Measurements from ENCODE around the gene PCIF1. TPM values are rescaled to one million over a fixed set of nuclear protein-coding genes. Genes with fewer than 3 reads are reported as not detected.

The PCIF1 gene
- total RNA-seq, 1 experiment from 2014 or later = 18.4 TPM

DNA sequence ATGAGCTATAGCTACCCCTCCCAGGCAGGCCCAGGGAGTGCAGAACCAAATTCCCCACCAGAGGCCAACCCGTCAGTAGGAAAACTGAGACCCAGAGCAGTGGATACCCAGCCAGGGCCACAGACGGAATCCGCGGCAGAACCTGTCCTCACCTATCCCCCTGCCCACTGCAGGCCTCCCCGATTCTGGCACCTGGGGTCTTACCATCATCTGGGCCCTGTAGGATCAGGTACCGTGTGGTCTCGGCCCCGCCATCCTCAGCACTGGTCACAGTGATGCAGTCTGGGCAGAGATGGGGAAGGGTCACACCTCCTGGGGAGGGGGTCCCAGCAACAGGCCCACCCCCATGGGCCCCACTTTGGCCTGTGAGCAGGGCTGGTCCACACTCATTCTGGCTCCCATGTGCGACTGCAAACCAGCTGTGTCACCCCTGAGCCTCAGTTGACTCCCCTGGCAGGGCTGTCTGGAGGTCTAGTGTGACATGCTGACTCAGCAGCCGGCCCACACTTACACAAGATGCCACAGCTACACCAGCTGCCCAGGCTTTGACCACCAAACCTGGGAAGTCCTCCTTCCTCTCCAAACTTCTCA, 33.7 kb downstream of the PCIF1 start:
- H4K20me1 ChIP-seq (ENCODE audit: low read length) = 0 out of 2 replicates have a peak, but pooled peaks cover 6% of the 10 kb centered on the region
- H3K79me2 ChIP-seq (ENCODE audit: low read length) = peaks cover 36% of the 10 kb centered on the region
- H3K4me3 ChIP-seq (ENCODE audit: low read length) = no peak overlapping the region
- ATAC-seq (no peak), DNase-seq (no peak)
- H3K9me2 ChIP-seq (replicated peaks; ENCODE audit: low read length) = no peaks in the 10 kb centered on the region
- H3K4me2 ChIP-seq (ENCODE audit: low read length) = no peak overlapping the region
- H3K9me3 ChIP-seq (ENCODE audit: low read length) = no peaks in the 10 kb centered on the region
- no peak for TF ChIP-seq EZH2phosphoT487 (IDR thresholded peaks at IDR 0.05; ENCODE audit: borderline replicate concordance, low read length)
- peaks cover 50% of the 10 kb centered on the region for H3K36me3 ChIP-seq (ENCODE audit: low read depth, low read length)
- POLR2A ChIA-PET (ENCODE audit: unreplicated experiment) = no interaction called here
- intact Hi-C loops (cut with micrococcal nuclease) = no loop called here
- H3K9ac ChIP-seq (ENCODE audit: low read length) = no peak overlapping the region
- H3K27me3 ChIP-seq (ENCODE audit: low read length) = no peaks in the 10 kb centered on the region
- peaks cover 23% of the 10 kb centered on the region for H3K4me1 ChIP-seq (ENCODE audit: insufficient read depth, low read length)
- CTCF ChIA-PET = interaction anchor here (0.5 to 0.9 kb wide), 2 partner anchors 160 to 172 kb away, joined by 3 to 5 read pairs; no protein-coding TSS in a partner anchor
- BruUV-seq (replicated peaks) = no TSS peak
- no peaks in the 10 kb centered on the region for H3F3A ChIP-seq (ENCODE audit: low read length, unreplicated experiment)
- H3K27ac ChIP-seq (ENCODE audit: low read length) = no peak overlapping the region
- no peak overlapping the region for H2AFZ ChIP-seq (ENCODE audit: low read length)

DNA sequence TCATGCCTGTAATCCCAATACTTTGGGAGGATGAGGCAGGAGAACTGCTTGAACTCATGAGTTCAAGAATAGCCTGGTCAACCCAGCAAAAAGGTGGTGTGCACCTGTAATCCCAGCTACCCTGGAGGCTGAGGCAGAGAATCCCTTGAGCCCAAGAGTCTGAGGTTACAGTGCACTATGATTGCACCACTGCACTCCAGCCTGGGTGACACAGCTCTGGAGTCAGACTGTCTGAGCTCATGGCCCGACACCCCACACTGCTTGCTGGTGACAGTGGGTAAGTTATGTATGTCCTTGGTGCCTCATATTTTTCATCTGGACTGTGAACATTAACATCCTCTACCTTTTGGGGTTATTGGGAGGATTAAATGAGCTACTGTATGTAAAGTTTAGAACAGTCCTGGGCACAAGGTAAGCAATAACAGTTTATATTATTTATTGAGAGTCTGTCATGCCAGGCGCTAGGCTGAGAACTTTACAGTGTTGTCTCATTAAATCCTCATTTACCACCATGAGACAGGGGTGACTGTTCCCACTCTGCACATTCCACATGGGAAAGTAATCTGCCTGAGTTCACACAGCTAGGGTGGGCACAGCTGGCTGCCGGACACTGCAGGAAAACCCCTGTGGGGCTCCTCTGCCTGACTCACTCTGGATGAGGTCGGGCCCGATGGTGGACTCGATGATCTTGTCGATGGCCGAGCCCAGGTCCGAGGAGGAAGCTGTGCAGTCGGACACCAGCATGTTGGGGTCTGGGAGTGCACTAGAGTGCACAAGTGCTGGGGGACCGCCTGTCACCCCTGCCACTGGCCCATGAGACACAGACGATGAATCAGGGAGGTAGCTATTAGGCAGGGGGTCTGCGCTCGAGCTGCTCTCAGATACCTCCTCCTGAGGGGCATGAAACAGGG, 34.6 kb downstream of the PCIF1 start:
- H3K4me2 ChIP-seq (ENCODE audit: low read length) = peak overlapping the region; percentile 89
- H3K9ac ChIP-seq (ENCODE audit: low read length) = no peak overlapping the region
- no peak overlapping the region for H3K27ac ChIP-seq (ENCODE audit: low read length)
- H3K36me3 ChIP-seq (ENCODE audit: low read depth, low read length) = peaks cover 41% of the 10 kb centered on the region
- no TSS peak for BruUV-seq (replicated peaks)
- H3K27me3 ChIP-seq (ENCODE audit: low read length) = no peaks in the 10 kb centered on the region
- DNase-seq (no peak), ATAC-seq (no peak)
- H3K9me3 ChIP-seq (ENCODE audit: low read length) = no peaks in the 10 kb centered on the region
- H2AFZ ChIP-seq (ENCODE audit: low read length) = no peak overlapping the region
- no peaks in the 10 kb centered on the region for H3F3A ChIP-seq (ENCODE audit: low read length, unreplicated experiment)
- TF ChIP-seq EZH2 (IDR thresholded peaks at IDR 0.05; ENCODE audit: low read length, unreplicated experiment) = no peak
- TF ChIP-seq, protein P1, sequence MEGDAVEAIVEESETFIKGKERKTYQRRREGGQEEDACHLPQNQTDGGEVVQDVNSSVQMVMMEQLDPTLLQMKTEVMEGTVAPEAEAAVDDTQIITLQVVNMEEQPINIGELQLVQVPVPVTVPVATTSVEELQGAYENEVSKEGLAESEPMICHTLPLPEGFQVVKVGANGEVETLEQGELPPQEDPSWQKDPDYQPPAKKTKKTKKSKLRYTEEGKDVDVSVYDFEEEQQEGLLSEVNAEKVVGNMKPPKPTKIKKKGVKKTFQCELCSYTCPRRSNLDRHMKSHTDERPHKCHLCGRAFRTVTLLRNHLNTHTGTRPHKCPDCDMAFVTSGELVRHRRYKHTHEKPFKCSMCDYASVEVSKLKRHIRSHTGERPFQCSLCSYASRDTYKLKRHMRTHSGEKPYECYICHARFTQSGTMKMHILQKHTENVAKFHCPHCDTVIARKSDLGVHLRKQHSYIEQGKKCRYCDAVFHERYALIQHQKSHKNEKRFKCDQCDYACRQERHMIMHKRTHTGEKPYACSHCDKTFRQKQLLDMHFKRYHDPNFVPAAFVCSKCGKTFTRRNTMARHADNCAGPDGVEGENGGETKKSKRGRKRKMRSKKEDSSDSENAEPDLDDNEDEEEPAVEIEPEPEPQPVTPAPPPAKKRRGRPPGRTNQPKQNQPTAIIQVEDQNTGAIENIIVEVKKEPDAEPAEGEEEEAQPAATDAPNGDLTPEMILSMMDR (conservative IDR thresholded peaks at IDR 0.05; ENCODE audit: low read depth, low read length) = no peak
- no peak for TF ChIP-seq EZH2phosphoT487 (IDR thresholded peaks at IDR 0.05; ENCODE audit: borderline replicate concordance, low read length)
- POLR2A ChIA-PET (ENCODE audit: unreplicated experiment) = interaction anchor here (0.5 to 0.6 kb wide), 3 partner anchors 8 to 1084 kb away, joined by 3 to 4 read pairs (median 3); partner anchors contain the start of gene YWHAB
- CTCF ChIA-PET = interaction anchor here (0.5 to 1.5 kb wide), 5 partner anchors 18 to 173 kb away, joined by 3 to 11 read pairs (median 4); no protein-coding TSS in a partner anchor
- 0 out of 2 replicates have a peak, but pooled peaks cover 6% of the 10 kb centered on the region for H4K20me1 ChIP-seq (ENCODE audit: low read length)
- H3K79me2 ChIP-seq (ENCODE audit: low read length) = peaks cover 36% of the 10 kb centered on the region
- H3K4me3 ChIP-seq (ENCODE audit: low read length) = peak overlapping the region; percentile 16; the same call in 1 of the 2 replicates
- intact Hi-C loops (cut with micrococcal nuclease) = no loop called here
- no peaks in the 10 kb centered on the region for H3K9me2 ChIP-seq (replicated peaks; ENCODE audit: low read length)
- H3K4me1 ChIP-seq (ENCODE audit: insufficient read depth, low read length) = peaks cover 26% of the 10 kb centered on the region

All from PC-3 (cell line).